ENCODE measurements around the gene DNAJC15. TPM values are rescaled to one million over a fixed set of nuclear protein-coding genes. Genes with fewer than 3 reads are reported as not detected.
"Not testable (repeated sequence)": the region's sequence is repeated elsewhere in the genome, so short reads cannot be mapped to it uniquely, and the experiment has no call there.

Gene DNAJC15
- total RNA-seq, 6 experiments from 2014 or later, result 23.8 to 29.6 (median 25.8) TPM

DNA sequence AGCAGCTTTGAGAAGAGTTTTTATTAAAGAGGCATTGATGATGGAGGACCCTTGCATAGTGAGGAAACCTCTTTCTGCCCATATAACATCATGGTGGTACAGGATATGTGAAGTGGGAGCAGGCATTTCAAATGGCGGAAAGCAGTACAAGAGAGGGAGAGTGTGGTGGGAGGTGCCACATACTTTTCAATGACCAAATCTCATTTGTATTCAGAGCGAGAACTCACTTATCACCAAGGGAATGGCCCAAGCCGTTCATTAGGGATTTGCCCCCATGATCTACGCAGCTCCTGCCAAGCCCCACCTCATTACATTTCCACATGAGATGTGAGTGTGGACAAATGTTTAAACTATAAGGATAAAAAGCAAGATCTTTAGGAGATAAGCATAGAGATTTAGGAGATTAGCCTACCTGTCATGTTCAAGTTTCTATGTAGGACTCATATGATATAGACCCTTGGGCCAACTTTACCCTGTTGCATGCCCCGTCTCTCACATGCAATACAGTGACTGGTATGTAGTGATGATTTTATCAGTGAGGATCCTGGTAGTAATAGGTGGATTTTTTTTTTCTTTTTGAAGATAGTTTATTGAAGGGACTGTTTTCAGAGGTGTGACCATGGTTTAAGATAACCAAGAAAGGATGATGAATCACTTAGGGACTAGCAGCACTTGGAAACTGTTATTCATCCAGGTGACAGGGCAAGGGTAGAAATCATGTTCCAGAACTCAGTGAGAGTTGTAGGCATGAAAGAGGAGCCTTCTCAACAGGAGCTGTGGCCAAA is 38.3 kb downstream of the DNAJC15 start:
- no peak for DNase-seq
- H3K36me3 Mint-ChIP-seq (ENCODE audit: low read depth), result peaks cover 28% of the 10 kb centered on the region
- H3K9me3 Mint-ChIP-seq, result no peaks in the 10 kb centered on the region
- TF ChIP-seq, protein P1, sequence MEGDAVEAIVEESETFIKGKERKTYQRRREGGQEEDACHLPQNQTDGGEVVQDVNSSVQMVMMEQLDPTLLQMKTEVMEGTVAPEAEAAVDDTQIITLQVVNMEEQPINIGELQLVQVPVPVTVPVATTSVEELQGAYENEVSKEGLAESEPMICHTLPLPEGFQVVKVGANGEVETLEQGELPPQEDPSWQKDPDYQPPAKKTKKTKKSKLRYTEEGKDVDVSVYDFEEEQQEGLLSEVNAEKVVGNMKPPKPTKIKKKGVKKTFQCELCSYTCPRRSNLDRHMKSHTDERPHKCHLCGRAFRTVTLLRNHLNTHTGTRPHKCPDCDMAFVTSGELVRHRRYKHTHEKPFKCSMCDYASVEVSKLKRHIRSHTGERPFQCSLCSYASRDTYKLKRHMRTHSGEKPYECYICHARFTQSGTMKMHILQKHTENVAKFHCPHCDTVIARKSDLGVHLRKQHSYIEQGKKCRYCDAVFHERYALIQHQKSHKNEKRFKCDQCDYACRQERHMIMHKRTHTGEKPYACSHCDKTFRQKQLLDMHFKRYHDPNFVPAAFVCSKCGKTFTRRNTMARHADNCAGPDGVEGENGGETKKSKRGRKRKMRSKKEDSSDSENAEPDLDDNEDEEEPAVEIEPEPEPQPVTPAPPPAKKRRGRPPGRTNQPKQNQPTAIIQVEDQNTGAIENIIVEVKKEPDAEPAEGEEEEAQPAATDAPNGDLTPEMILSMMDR (IDR thresholded peaks at IDR 0.05), result no peak
- H3K27ac Mint-ChIP-seq, result no peak overlapping the region
- H3K27me3 Mint-ChIP-seq (ENCODE audit: insufficient read depth), result no peaks in the 10 kb centered on the region
- peaks cover 37% of the 10 kb centered on the region for H3K4me1 Mint-ChIP-seq (ENCODE audit: low read depth)
- H3K4me3 Mint-ChIP-seq, result no peak overlapping the region

DNA sequence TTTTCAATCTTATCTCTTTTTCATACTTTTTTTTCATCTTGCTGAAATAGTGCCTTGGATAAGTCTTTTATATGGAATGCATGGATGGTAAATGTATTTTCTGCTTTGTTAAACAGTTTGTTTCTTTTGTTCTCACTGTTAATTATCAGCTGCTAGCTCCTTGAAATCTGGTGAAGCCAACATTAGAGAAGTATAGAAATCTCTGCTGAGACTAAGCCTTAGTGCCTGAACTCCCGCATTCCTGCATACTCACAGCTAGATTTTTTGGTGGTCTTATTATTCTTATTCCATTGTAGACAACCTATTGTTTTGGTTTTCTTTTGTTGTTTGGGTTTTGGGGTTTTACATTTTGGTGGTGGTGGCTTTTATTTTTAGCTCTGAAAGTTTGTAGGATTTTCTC is 48.4 kb downstream of the DNAJC15 start:
- Mint-ChIP-seq H3K4me3 (no peak overlapping the region), H3K27me3 (ENCODE audit: insufficient read depth) (no peaks in the 10 kb centered on the region), H3K27ac (no peak overlapping the region), H3K9me3 (no peaks in the 10 kb centered on the region), H3K4me1 (ENCODE audit: low read depth) (peaks cover 42% of the 10 kb centered on the region), H3K36me3 (ENCODE audit: low read depth) (peaks cover 35% of the 10 kb centered on the region)
- DNase-seq, result no peak
- TF ChIP-seq, protein P1 (IDR thresholded peaks at IDR 0.05), result no peak

DNA sequence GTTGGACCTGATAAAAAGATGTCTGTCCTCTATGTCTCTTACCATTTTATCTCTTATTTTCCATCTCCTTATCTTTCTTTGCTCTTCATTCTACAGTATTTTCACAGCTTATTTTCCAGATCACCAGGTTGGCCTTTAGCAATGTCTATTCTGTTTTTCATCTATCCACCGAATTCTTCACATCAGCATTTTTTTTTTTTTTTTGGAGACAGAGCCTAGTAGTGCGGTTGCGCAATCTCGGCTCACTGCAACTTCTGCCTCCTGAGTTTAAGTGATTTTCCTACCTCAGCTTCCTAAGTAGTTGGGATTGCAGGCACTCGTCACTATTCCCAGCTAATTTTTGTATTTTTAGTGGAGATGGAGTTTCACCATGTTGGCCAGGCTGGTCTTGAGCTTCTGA is 49.0 kb downstream of the DNAJC15 start:
- no peak overlapping the region for H3K4me3 Mint-ChIP-seq
- no peak overlapping the region for H3K27ac Mint-ChIP-seq
- H3K27me3 Mint-ChIP-seq (ENCODE audit: insufficient read depth), result no peaks in the 10 kb centered on the region
- DNase-seq, result no peak
- TF ChIP-seq, protein P1 (IDR thresholded peaks at IDR 0.05), result no peak
- no peaks in the 10 kb centered on the region for H3K9me3 Mint-ChIP-seq
- peaks cover 48% of the 10 kb centered on the region for H3K4me1 Mint-ChIP-seq (ENCODE audit: low read depth)
- H3K36me3 Mint-ChIP-seq (ENCODE audit: low read depth), result peaks cover 35% of the 10 kb centered on the region

DNA sequence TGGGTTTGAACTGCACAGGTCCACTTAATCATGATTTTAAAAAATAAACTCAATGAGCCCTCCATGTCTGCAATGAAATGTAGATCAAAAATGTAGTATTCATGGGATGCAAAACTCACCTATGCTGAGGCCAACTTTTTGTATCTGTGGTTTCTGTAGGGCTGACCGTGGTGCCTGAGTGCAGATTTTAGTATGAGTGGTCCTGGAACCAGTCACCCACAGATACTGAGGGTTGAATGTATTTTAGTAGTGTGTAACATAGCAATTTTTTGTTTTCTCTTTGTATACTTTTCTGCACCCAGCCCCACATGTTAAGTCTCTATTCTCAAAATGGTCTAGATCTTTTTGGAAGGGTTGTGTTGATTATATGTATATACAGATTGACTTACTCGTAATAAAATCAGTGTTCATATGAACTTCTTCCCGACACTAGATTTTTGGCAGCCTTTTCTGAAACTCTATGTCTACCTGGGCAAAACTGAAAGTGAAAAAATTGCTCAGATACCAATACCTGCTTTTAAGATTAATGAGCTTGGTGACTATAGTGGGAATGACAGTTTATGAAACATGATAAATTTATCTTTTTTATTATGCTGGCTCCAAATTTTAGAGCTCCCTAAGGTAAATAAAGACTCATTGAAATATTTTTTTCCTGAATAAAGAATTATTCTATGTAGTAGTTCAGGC is 51.6 kb downstream of the DNAJC15 start:
- DNase-seq, result no peak
- no peak overlapping the region for H3K27ac Mint-ChIP-seq
- no peaks in the 10 kb centered on the region for H3K27me3 Mint-ChIP-seq (ENCODE audit: insufficient read depth)
- H3K4me3 Mint-ChIP-seq, result no peak overlapping the region
- TF ChIP-seq, protein P1 (IDR thresholded peaks at IDR 0.05), result no peak
- H3K36me3 Mint-ChIP-seq (ENCODE audit: low read depth), result peaks cover 33% of the 10 kb centered on the region
- no peaks in the 10 kb centered on the region for H3K9me3 Mint-ChIP-seq
- H3K4me1 Mint-ChIP-seq (ENCODE audit: low read depth), result peaks cover 57% of the 10 kb centered on the region

DNA sequence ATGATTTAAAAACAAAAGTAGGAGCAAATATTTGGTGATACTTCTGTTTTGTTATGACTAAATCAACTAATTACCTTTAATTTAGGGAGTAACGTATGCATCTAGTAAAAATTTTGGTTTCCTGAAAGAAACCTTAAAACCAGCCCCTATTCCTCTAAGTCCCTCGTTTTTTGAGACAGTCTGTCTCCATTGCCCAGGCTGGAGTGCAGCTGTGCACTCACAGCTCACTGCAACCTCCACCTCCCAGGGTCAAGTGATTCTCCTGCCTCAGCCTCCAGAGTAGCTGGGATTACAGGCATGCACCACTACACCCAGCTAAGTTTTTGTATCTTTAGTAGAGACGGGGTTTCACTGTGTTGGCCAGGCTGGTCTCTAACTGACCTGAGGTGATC is 52.1 kb downstream of the DNAJC15 start:
- H3K27ac Mint-ChIP-seq; DNase-seq; H3K9me3 Mint-ChIP-seq; H3K27me3 Mint-ChIP-seq (ENCODE audit: insufficient read depth); H3K4me3 Mint-ChIP-seq: not testable (repeated sequence)
- Mint-ChIP-seq H3K36me3 (ENCODE audit: low read depth) (peaks cover 34% of the 10 kb centered on the region), H3K4me1 (ENCODE audit: low read depth) (peaks cover 57% of the 10 kb centered on the region)

DNA sequence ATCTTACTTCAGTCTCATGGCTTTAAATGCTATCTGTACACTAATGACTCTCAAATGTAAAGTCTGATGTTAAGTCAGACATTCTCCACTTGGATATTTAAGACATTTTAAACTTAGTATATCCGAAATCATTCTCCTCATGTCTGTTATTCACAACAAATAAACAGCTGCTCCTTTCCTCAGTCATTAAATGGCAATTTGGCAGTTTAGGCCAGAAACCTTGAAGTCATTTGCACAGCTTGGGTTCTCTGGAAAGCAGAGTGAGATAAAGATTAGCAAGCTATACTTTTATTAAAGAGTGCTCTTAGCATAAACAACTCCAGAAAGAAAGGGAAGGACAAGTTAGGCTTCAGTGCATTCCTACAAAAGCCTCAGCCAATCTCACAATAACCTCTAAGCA is 53.7 kb downstream of the DNAJC15 start:
- no peaks in the 10 kb centered on the region for H3K9me3 Mint-ChIP-seq
- H3K4me3 Mint-ChIP-seq, result no peak overlapping the region
- H3K36me3 Mint-ChIP-seq (ENCODE audit: low read depth), result peaks cover 30% of the 10 kb centered on the region
- H3K27ac Mint-ChIP-seq, result peak overlapping the region; percentile 4
- H3K4me1 Mint-ChIP-seq (ENCODE audit: low read depth), result peaks cover 49% of the 10 kb centered on the region
- DNase-seq, result no peak
- H3K27me3 Mint-ChIP-seq (ENCODE audit: insufficient read depth), result peaks cover 2% of the 10 kb centered on the region; the same call in 1 of the 2 replicates
- TF ChIP-seq, protein P1 (IDR thresholded peaks at IDR 0.05), result no peak

All from HFFc6 (cell line).